GM08714 (cell line): ENCODE measurements around the gene CCDC7.
"Not testable (repeated sequence)": the region's sequence is repeated elsewhere in the genome, so short reads cannot be mapped to it uniquely, and the experiment has no call there.

ENCODE experiments used
- H3K4me3 ChIP-seq: fragments of 200-500 bp; sonication (Bioruptor generic); 2 replicates; pipeline ENCODE4 v1.5.1; 2014; ENCODE audit warnings: mild to moderate bottlenecking, low read length, inconsistent platforms
- ZNF274 ChIP-seq: IDR thresholded peaks from 2 replicates; pipeline ENCODE4 v1.6.1; 2012; ENCODE audit warnings: mild to moderate bottlenecking, low read depth, low read length

The CCDC7 gene

DNA sequence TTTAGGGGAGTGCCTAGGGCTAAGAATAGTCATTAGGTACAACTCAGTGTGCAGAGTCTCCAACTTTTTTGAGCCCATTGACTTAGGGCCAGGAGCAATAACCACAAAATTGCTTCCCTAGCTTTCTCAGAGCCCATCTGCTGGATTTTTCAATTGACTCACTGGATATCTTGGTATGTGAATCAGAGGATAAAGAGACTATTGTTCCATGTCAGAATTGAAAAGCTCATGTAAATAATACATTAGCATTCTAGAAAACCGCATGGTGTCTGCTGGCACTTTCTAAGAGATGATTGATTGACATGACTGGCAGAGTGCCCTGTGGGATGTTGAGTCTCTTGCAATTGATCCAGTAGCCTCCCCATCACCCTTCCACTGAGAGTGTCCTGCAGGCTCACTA is 246.2 kb downstream of the CCDC7 start:
- no peak overlapping the region for H3K4me3 ChIP-seq
- no peak for TF ChIP-seq ZNF274

DNA sequence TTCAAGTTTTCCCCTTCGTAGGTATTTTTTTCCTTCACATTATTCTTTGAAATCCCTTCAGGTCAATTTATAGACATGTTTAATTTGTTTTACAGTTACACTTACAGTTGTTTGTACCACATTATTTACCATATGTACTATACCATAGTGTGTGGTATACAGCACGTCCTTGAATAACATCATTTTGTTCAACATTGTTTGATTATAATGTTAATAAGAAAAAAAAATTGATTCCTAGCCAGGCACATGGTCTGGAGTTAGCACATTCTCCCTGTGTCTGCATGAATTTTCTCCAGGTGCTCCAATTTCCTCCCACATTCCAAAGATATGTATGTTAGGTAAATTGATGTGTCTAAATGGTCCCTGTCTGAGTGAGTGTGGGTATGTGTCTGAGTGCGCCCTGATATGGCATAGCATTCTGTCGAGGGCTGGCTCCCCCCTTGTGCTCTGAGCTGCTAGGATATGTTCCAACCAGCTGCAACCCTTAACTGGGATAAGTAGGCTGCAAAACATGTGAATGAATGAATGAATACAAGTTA is 247.6 kb downstream of the CCDC7 start:
- TF ChIP-seq ZNF274 = no peak
- no peak overlapping the region for H3K4me3 ChIP-seq

- not testable (repeated sequence) for H3K4me3 ChIP-seq
Measured at GRCh38 chr10:32699683-32700082, 253.7 kb downstream of the CCDC7 start.

DNA sequence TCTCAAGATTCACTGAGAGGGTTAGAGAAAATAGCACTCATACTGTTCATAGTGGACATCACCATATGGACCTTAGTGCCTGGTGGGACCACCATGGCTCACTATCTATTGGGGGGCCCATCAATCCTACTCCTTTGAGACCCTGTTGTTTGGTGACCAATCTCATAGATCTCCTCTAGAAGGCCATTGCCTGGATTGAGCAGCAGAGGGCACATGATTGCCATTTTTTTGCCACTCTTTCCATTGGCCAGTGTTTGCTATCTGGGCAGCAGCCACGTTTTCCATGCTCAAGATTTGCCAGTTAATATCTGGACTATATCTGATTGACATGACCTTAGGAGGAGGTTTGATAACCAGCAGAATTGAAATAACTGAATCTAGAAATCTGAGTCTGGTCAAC is 267.6 kb downstream of the CCDC7 start:
- no peak for TF ChIP-seq ZNF274
- no peak overlapping the region for H3K4me3 ChIP-seq

DNA sequence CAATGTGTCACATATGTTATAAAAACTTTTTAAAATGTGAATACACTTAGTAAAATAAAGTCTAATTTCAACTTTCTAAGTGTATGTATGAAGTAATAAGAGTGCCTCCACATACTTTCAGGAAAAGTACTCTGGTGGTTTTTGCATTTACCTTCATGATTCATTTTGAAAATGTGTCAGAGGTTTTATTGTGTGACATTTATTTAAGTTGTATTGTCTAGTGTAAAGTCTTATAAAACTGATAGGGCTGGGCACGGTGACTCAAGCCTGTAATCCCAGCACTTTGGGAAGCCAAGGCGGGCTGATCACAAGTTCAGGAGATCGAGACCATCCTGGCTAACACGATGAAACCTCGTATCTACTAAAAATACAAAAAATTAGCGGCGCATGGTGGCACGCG is 285.6 kb downstream of the CCDC7 start:
- TF ChIP-seq ZNF274 = no peak

DNA sequence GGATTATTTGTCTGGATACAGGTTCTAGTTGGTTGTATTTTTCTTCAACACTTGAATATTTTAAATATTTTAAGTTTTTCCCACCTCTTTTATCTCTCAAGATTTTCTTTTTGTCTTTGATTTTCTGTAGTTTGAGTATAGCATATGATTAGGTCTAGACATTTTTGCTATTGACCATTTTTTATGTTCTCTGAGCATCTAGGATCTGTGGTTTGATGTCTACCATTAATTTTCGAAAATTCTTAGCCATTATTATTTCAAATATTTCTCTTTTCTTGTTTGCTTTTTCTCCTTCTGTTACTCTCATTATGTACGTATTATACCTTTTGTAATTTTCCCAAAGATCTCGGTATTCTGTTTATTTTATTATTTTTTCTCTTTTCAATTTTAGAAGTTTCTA is 293.0 kb downstream of the CCDC7 start:
- TF ChIP-seq ZNF274 = no peak
- no peak overlapping the region for H3K4me3 ChIP-seq

More for the DNA sequence above, 285.6 kb downstream of the CCDC7 start:
- H3K4me3 ChIP-seq = no peak overlapping the region

- no peak overlapping the region for H3K4me3 ChIP-seq
- TF ChIP-seq ZNF274 = no peak
Measured at GRCh38 chr10:32744321-32744720, 298.4 kb downstream of the CCDC7 start.

DNA sequence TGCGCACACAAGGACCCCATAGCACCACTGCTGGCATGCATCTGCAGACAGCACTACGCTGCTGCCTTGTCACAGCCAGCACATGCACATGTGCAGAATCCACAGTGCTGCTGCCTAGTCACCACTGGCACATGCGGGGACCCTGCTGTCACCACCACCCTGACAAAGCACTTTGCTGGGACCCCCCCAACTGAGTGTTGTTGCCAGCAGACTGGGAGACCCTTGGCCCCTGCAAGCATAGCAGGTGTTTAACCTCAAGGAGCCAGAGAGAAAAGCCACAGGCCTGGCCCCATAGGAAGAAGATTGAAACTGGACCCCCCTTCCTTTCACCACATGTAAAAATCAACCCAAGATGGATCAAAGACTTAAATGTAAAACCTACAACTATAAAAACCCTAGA is 300.9 kb downstream of the CCDC7 start:
- no peak for TF ChIP-seq ZNF274
- H3K4me3 ChIP-seq = no peak overlapping the region

DNA sequence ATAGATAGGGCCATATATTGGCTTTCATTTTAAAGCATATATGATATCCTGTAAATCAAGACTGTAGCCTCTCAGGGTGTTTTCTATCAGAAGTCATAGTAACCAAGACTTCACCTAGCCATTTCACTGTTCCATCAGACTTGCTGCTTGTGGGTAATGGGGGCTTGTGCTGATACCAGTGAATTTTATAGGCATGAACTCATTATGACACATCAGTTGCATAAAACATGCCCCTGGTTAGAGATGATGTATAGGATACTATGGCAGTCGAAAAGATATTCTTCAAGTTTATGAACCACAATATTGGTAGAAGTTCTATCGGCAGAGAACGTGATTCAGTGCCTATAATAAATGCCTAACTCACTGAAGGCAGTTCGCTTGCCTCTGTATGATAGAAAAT is 305.6 kb downstream of the CCDC7 start:
- no peak for TF ChIP-seq ZNF274
- H3K4me3 ChIP-seq = no peak overlapping the region

- H3K4me3 ChIP-seq = not testable (repeated sequence)
Measured at GRCh38 chr10:32754900-32755299, 309.0 kb downstream of the CCDC7 start.

DNA sequence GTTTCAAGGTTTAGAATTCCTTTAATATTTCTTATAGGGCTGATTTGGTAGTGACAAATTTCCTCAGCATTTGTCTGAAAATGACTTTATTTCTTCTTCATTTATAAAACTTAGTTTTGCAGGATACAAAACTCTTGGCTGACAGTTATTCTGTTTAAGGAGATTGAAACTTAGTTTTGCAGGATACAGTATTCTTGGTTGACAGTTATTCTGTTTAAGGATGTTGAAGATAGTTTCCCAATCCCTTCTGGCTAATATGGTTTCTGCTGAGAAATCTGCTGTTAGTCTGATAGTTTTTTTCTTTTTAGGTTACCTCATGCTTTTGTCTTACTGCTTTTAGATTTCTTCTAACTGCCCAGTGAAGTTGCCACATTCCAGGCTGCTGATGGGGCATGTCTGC is 325.3 kb downstream of the CCDC7 start:
- no peak overlapping the region for H3K4me3 ChIP-seq
- TF ChIP-seq ZNF274 = no peak

GRCh38 chr10:32773105-32773504 is 327.2 kb downstream of the CCDC7 start:
- no peak for TF ChIP-seq ZNF274
- no peak overlapping the region for H3K4me3 ChIP-seq

- TF ChIP-seq ZNF274 = no peak
Measured at GRCh38 chr10:32786968-32787367, 341.0 kb downstream of the CCDC7 start.

DNA sequence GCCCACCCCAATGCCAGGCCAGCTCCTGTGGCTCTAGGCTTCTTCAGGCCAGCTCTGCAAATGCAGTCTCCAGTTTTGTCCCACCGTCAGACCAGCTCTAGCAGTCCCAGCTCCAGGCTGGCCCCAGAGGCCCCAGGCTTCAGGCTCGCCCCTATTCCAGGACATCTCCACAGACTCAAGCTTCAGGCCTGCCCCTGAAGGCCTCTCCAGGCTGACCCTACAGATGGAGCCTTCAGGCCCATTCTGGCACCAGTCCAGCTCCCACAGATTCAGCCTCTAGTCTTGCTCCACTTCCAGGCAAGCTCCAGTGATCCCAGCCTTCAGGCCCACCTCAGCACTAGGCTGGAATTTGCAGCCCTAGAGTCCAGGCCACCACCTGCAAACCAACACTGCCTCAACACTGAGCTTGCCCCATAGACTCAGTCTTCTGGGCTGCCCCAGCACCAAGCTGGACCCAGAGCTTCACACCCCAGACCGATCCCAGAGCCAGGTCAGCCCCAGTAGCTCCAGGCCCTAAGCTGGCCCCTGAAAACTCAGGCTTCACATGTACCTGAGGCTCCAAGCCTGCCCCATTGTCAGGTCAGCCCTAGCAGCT is 341.8 kb downstream of the CCDC7 start:
- H3K4me3 ChIP-seq = no peak overlapping the region
- TF ChIP-seq ZNF274 = no peak

More at GRCh38 chr10:32786968-32787367, 341.0 kb downstream of the CCDC7 start:
- no peak overlapping the region for H3K4me3 ChIP-seq

DNA sequence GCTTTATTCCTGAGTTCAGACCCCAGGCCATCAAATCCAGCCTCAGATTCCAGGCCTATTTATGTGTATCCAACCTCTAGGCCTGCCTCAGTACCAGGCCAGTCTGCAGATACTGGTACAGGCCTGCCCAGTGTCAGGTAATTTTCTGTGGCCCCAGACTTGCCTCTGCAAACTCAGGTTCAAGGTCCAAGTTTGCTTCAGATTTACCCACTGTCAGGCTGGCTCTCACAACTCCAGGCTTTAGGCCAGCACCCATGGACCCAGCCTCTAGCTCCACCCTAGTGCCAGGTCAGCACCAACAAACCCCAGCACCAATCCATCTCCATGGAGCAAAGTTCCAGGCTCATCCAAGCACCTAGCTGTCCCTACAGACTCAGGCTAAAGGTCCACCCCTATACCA is 342.4 kb downstream of the CCDC7 start:
- no peak for TF ChIP-seq ZNF274

DNA sequence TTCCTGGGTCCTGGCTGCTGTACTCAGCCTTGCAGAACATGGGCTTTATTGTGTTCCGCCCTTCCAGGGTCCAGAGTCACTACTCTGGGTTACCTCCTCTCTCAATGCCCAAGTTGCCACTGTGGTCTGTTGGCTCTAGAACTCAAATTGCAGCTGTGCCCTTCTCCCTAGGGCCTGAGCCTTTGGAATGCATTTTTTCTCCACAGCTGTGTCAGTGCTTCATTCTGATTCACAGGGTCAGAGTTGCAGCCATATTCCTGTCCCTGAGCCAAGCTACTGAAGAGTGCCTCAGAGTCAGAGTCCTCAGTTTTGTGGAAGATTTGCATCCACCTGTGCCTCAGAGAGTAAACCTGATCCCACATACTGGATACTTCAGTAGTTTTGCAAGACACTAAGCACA is 344.5 kb downstream of the CCDC7 start:
- TF ChIP-seq ZNF274 = no peak
- no peak overlapping the region for H3K4me3 ChIP-seq

More for the DNA sequence above, 342.4 kb downstream of the CCDC7 start:
- no peak overlapping the region for H3K4me3 ChIP-seq
